Endothelial cell of umbilical vein (primary cell): Measurements from ENCODE around the gene NR5A2. TPM values are rescaled to one million over a fixed set of nuclear protein-coding genes. Genes with fewer than 3 reads are reported as not detected.

Source experiments
- BruUV-seq: library from RNA; stranded (reverse); fragments of 400-500 nt; replicated peaks from 2 replicates; lab custom pipeline; 2021; lab: Mats Ljungman, UMichigan
- CTCF ChIA-PET: fragments of 300-600, 350-600 bp; sonication (Branson Sonifier 250); formaldehyde crosslinking; loops from one replicate; lab custom pipeline; 2021; ENCODE audit warnings: antibody characterized with exemption, inconsistent platforms; lab: Charles Lee
- POLR2A ChIA-PET: fragments of 300-600, 350-600 bp; sonication (Branson Sonifier 250); formaldehyde crosslinking; loops from one replicate; lab custom pipeline; 2021; ENCODE audit warnings: antibody characterized with exemption, inconsistent platforms; lab: Charles Lee
- DNase-seq: peaks from one replicate; pipeline ENCODE4 v3.0.0-alpha.2; 2011; ENCODE audit warnings: low read depth, low spot score
- FAIRE-seq: peaks from 2 replicates; lab custom pipeline; 2011; peaks lifted over from hg19 to GRCh38; lab: Jason Lieb, UNC
- H2AFZ ChIP-seq: 2 replicates; pipeline ENCODE4 v1.6.0; 2012; ENCODE audit warnings: low read depth, low read length, control low read depth, inconsistent platforms
- H3K27ac ChIP-seq: 2 replicates; pipeline ENCODE4 v1.5.1; 2011; ENCODE audit warnings: low read depth, mild to moderate bottlenecking, control low read depth, low read length, moderate library complexity; ENCODE audit not compliant: insufficient read depth
- H3K27me3 ChIP-seq, 2 experiments: 2 replicates each; pipeline versions ENCODE4 v1.6.0 to v1.6.1; 2011; ENCODE audit warnings: low read length in 2 of 2, mixed read lengths in 1 of 2; ENCODE audit not compliant: control insufficient read depth in 2 of 2, insufficient read depth in 2 of 2
- H3K36me3 ChIP-seq, 2 experiments: 2 replicates in 1 of 2; 3 replicates in 1 of 2; pipeline ENCODE4 v1.5.1; 2011; ENCODE audit warnings: low read length in 2 of 2, mild to moderate bottlenecking in 1 of 2, moderate library complexity in 1 of 2; ENCODE audit not compliant: control insufficient read depth in 2 of 2, insufficient read depth in 2 of 2; ENCODE audit errors: extremely low read depth in 1 of 2
- H3K4me1 ChIP-seq: 3 replicates; pipeline ENCODE4 v1.5.1; 2011; ENCODE audit warnings: mild to moderate bottlenecking, low read length; ENCODE audit not compliant: control insufficient read depth, insufficient read depth; ENCODE audit errors: extremely low read depth
- H3K4me2 ChIP-seq: 2 replicates; pipeline ENCODE4 v1.6.1; 2011; ENCODE audit warnings: low read length, control low read depth, mixed read lengths; ENCODE audit not compliant: insufficient read depth
- H3K4me3 ChIP-seq, 3 experiments: fragments of 200-600 bp in 1 of 3; sonication (generic), shearing (Covaris generic) in 1 of 3; replicated peaks in 1 of 3; 2 replicates each; pipeline ENCODE4 v1.5.1; 2011 to 2016; ENCODE audit warnings: control low read depth in 3 of 3, low read length in 3 of 3, mild to moderate bottlenecking in 2 of 3, inconsistent platforms in 1 of 3, low read depth in 1 of 3, moderate library complexity in 1 of 3; ENCODE audit not compliant: insufficient read depth in 1 of 3
- H3K79me2 ChIP-seq: 2 replicates; pipeline ENCODE4 v1.6.0; 2012; ENCODE audit warnings: low read length, inconsistent platforms; ENCODE audit not compliant: control insufficient read depth, insufficient read depth
- H3K9ac ChIP-seq: replicated peaks from 2 replicates; pipeline ENCODE3; 2011; ENCODE audit warnings: low read length, control low read depth; ENCODE audit not compliant: insufficient read depth; ENCODE audit errors: extremely low read depth
- H3K9me1 ChIP-seq: replicated peaks from 3 replicates; pipeline ENCODE4 v1.6.0; 2011; ENCODE audit warnings: mild to moderate bottlenecking, low read length; ENCODE audit not compliant: control insufficient read depth, insufficient read depth; ENCODE audit errors: extremely low read depth
- H3K9me3 ChIP-seq: replicated peaks from 2 replicates; pipeline ENCODE4 v1.5.1; 2012; ENCODE audit warnings: low read length, inconsistent platforms; ENCODE audit not compliant: control insufficient read depth, insufficient read depth
- H4K20me1 ChIP-seq: replicated peaks from 2 replicates; pipeline ENCODE3; 2011; ENCODE audit warnings: mild to moderate bottlenecking, low read length; ENCODE audit not compliant: control insufficient read depth, insufficient read depth; ENCODE audit errors: extremely low read depth
- EZH2 ChIP-seq: IDR thresholded peaks from 2 replicates; pipeline ENCODE4 v1.6.1; 2012; ENCODE audit warnings: borderline replicate concordance, low read depth, mild to moderate bottlenecking, moderate library complexity, low read length, inconsistent platforms; ENCODE audit not compliant: severe bottlenecking
- FOS ChIP-seq: IDR thresholded peaks from 2 replicates; pipeline ENCODE4 v1.6.1; 2011; ENCODE audit warnings: mild to moderate bottlenecking, low read length, moderate library complexity, borderline replicate concordance; ENCODE audit not compliant: insufficient read depth
- GATA2 ChIP-seq: IDR thresholded peaks from 2 replicates; pipeline ENCODE4 v1.7.0; 2011; ENCODE audit warnings: low read depth, mild to moderate bottlenecking, moderate library complexity, mixed read lengths, low read length; ENCODE audit not compliant: insufficient read length, insufficient read depth
- MYC ChIP-seq: IDR thresholded peaks from one replicate; pipeline ENCODE4 v1.6.1; 2011; ENCODE audit warnings: mild to moderate bottlenecking, low read depth, low read length
- POLR2A ChIP-seq: IDR thresholded peaks from 2 replicates; pipeline ENCODE4 v1.6.1; 2012; ENCODE audit warnings: low read depth, mild to moderate bottlenecking, control low read depth, low read length
- POLR2AphosphoS5 ChIP-seq: IDR thresholded peaks from 2 replicates; pipeline ENCODE4 v1.6.1; 2012; ENCODE audit warnings: low read depth, mild to moderate bottlenecking, control low read depth, low read length, moderate library complexity; ENCODE audit not compliant: insufficient read depth
- dilution Hi-C: fragments of 300-500 bp; cut with MboI; formaldehyde crosslinking; loops from one replicate; pipeline ENCODE4 v1.15.0; 2019; ENCODE audit warnings: low sequenced_read_pairs; ENCODE audit not compliant: extremely low pct_ligation_motif_present
- intact Hi-C: fragments of 100-400 bp; cut with micrococcal nuclease; formaldehyde crosslinking; loops from one replicate; pipeline ENCODE4 v1.10.0; 2022
- polyA plus RNA-seq, 4 experiments: library from polyadenylated mRNA; depleted of rRNA in 3 of 4; stranded (reverse) in 3 of 4; unstranded in 1 of 4; fragments of >200 nt; gene quantifications; 2 replicates each; pipeline versions ENCODE4 v1.2.1 to v1.2.3, GENCODE V29; 2011 to 2012; ENCODE audit warnings: missing spikeins in 1 of 4
- total RNA-seq: library from RNA; stranded (reverse); gene quantifications from 2 replicates; pipeline ENCODE4 v1.2.3, GENCODE V29; 2021
- TF ChIP-seq, protein P1 (sequence below): IDR thresholded peaks from 2 replicates; pipeline ENCODE4 v1.6.1; 2011; ENCODE audit not compliant: insufficient read depth, insufficient read length

Gene NR5A2
- total and polyA plus RNA-seq, 2 donors (not counting 3 experiments of a cell fraction or from before 2014, with no cell fraction given): 3.4 to 12.1 TPM

DNA sequence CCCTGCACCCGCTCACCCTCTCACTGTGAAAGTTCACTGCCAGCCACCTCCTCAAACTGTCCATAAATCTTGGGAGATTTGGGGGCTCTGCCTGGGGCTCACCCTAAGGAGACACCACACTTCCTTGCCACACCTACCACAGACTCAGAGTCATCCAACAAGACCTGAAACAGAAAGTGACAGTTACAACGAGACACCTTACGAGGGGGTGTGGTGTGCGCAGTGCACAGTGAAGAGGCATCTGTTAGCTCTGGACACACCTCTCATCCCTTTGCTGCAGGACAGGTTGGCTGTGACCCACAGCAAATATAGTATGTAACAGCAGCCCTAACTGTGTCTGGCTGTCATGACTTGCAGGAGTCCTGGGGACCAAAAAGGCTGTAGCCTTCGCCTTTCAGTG is 190.2 kb downstream of the NR5A2 start:
- Histone ChIP-seq H3K4me3 (no peak overlapping the region), H4K20me1 (no peaks in the 10 kb centered on the region), H3K4me2 (no peak overlapping the region), H3K9me1 (no peaks in the 10 kb centered on the region), H3K79me2 (no peaks in the 10 kb centered on the region), H3K4me1 (no peaks in the 10 kb centered on the region), H3K27me3 (peaks cover 0 to 3% of the 10 kb centered on the region in 2 experiments), H3K36me3 (no peaks in the 10 kb centered on the region), H3K9ac (no peak overlapping the region), H3K9me3 (no peaks in the 10 kb centered on the region), H3K27ac (no peak overlapping the region), H2AFZ (no peak overlapping the region)
- POLR2A ChIA-PET: no interaction called here
- no TSS peak for BruUV-seq
- intact Hi-C loops: no loop called here
- FAIRE-seq (no peak), DNase-seq (no peak)
- dilution Hi-C loops: no loop called here
- TF ChIP-seq GATA2 (no peak), POLR2AphosphoS5 (no peak), MYC (no peak), EZH2 (no peak), POLR2A (no peak)
- TF ChIP-seq, protein P1, sequence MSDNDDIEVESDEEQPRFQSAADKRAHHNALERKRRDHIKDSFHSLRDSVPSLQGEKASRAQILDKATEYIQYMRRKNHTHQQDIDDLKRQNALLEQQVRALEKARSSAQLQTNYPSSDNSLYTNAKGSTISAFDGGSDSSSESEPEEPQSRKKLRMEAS: no peak
- CTCF ChIA-PET: no interaction called here

DNA sequence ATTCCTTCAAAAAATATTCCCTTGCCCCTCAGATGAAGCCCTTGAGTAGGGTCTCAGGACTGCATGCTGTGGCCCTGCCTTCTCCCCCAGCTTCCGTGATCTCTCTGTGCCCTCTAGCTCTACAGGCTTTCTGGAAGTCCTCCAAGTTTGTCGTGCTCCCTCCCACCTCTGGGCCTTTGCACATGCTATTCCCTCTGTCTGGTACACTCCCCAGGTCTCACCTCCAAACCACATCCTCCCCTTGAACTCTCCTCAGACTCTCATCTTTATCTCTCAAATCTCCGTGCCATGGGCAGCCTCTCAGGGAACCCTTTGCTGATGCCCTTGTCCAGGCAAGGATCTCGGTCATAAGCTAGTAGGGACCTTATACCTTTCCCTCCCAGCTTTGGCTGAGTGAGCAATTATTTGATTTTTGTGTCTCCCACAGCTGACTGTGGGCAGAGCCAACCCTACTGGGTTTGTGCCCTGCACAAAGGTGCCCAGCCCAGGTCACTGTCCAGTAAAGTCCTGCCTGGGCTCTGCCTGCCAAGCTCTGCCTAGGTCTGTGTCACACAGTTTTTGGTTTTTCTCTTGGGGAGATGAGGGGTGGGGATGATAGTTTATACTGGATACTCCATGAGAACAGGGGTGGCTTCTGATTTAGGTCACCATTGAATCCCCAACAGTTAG is 194.2 kb downstream of the NR5A2 start:
- no peaks in the 10 kb centered on the region for H3K9me3 ChIP-seq
- BruUV-seq: no TSS peak
- peaks cover 0 to 3% of the 10 kb centered on the region in 2 experiments for H3K27me3 ChIP-seq
- H3K9ac ChIP-seq: no peak overlapping the region
- no peak overlapping the region for H3K4me3 ChIP-seq
- no peak overlapping the region for H3K27ac ChIP-seq
- H2AFZ ChIP-seq: no peak overlapping the region
- H3K4me2 ChIP-seq: no peak overlapping the region
- no peaks in the 10 kb centered on the region for H3K79me2 ChIP-seq
- peaks cover 3% of the 10 kb centered on the region for H3K4me1 ChIP-seq
- dilution Hi-C loops (no loop called here), intact Hi-C loops (no loop called here)
- no peaks in the 10 kb centered on the region for H4K20me1 ChIP-seq
- H3K9me1 ChIP-seq: no peaks in the 10 kb centered on the region
- no peak for FAIRE-seq
- POLR2A ChIA-PET: no interaction called here
- DNase-seq: no peak
- no peaks in the 10 kb centered on the region for H3K36me3 ChIP-seq
- CTCF ChIA-PET: interaction anchor here (1.6 kb wide), 1 partner anchor 12 kb away, joined by 5 read pairs; no protein-coding TSS in a partner anchor
- TF ChIP-seq POLR2AphosphoS5 (no peak), GATA2 (no peak), FOS (no peak)
- TF ChIP-seq, protein P1: no peak
